ENCODE data around the gene EIF2B5.
"Not testable (repeated sequence)": the region's sequence is repeated elsewhere in the genome, so short reads cannot be mapped to it uniquely, and the experiment has no call there.

The EIF2B5 gene

GRCh38 chr3:184099806-184100686 is 35.1 kb upstream of the EIF2B5 start:
- TF ChIP-seq, protein P1, sequence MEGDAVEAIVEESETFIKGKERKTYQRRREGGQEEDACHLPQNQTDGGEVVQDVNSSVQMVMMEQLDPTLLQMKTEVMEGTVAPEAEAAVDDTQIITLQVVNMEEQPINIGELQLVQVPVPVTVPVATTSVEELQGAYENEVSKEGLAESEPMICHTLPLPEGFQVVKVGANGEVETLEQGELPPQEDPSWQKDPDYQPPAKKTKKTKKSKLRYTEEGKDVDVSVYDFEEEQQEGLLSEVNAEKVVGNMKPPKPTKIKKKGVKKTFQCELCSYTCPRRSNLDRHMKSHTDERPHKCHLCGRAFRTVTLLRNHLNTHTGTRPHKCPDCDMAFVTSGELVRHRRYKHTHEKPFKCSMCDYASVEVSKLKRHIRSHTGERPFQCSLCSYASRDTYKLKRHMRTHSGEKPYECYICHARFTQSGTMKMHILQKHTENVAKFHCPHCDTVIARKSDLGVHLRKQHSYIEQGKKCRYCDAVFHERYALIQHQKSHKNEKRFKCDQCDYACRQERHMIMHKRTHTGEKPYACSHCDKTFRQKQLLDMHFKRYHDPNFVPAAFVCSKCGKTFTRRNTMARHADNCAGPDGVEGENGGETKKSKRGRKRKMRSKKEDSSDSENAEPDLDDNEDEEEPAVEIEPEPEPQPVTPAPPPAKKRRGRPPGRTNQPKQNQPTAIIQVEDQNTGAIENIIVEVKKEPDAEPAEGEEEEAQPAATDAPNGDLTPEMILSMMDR (IDR thresholded peaks at IDR 0.05; ENCODE audit: low read depth, low read length): no peak
- no peaks in the 10 kb centered on the region for H3K36me3 ChIP-seq
- H3K4me3 ChIP-seq (ENCODE audit: low read depth, low read length): no peak overlapping the region
- H3K27me3 ChIP-seq: peaks cover under 1% of the 10 kb centered on the region
- H3K4me1 ChIP-seq: no peaks in the 10 kb centered on the region
- H3K9me3 ChIP-seq: no peaks in the 10 kb centered on the region; the same call in 1 of the 2 replicates
- DNase-seq: no peak

GRCh38 chr3:184110316-184110725 is 24.8 kb upstream of the EIF2B5 start:
- TF ChIP-seq, protein P1 (IDR thresholded peaks at IDR 0.05; ENCODE audit: low read depth, low read length): no peak
- peaks cover 15% of the 10 kb centered on the region for H3K27me3 ChIP-seq
- H3K9me3 ChIP-seq: no peaks in the 10 kb centered on the region
- no peaks in the 10 kb centered on the region for H3K36me3 ChIP-seq
- no peak for DNase-seq
- no peaks in the 10 kb centered on the region; the same call in 1 of the 2 replicates for H3K4me1 ChIP-seq
- no peak overlapping the region for H3K4me3 ChIP-seq (ENCODE audit: low read depth, low read length)

- Histone ChIP-seq H3K4me1 (no peaks in the 10 kb centered on the region; the same call in 1 of the 2 replicates), H3K9me3 (no peaks in the 10 kb centered on the region), H3K36me3 (no peaks in the 10 kb centered on the region), H3K27me3 (peaks cover 37% of the 10 kb centered on the region), H3K4me3 (ENCODE audit: low read depth, low read length) (no peak overlapping the region)
- TF ChIP-seq, protein P1 (IDR thresholded peaks at IDR 0.05; ENCODE audit: low read depth, low read length): no peak
- no peak for DNase-seq
Observed at GRCh38 chr3:184116017-184116416, 19.1 kb upstream of the EIF2B5 start.

- no peak for DNase-seq
- Histone ChIP-seq H3K27me3 (peaks cover 36% of the 10 kb centered on the region), H3K4me3 (ENCODE audit: low read depth, low read length) (no peak overlapping the region), H3K4me1 (no peaks in the 10 kb centered on the region; the same call in 1 of the 2 replicates), H3K36me3 (no peaks in the 10 kb centered on the region), H3K9me3 (no peaks in the 10 kb centered on the region; the same call in 1 of the 2 replicates)
- TF ChIP-seq, protein P1 (IDR thresholded peaks at IDR 0.05; ENCODE audit: low read depth, low read length): no peak
Observed at GRCh38 chr3:184117636-184118035, 17.5 kb upstream of the EIF2B5 start.

DNA sequence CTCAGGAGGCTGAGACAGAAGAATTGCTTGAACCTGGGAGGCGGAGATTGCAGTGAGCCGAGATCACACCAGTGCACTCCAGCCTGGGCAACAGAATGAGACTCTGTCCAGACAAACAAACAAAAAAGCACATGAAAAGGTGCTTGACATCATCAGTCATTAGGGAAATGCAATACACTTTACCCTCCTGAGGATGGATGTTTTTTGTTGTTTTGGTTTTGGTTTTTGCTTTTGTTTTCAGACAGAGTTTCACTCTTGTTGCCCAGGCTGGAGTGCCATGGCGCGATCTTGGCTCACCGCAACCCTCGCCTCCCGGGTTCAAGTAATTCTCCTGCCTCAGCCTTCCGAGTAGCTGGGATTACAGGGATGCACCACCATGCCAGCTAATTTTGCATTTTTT is 14.1 kb upstream of the EIF2B5 start:
- not testable (repeated sequence) for H3K9me3 ChIP-seq; DNase-seq; H3K4me3 ChIP-seq (ENCODE audit: low read depth, low read length); H3K4me1 ChIP-seq; H3K36me3 ChIP-seq
- peaks cover 23% of the 10 kb centered on the region for H3K27me3 ChIP-seq

DNA sequence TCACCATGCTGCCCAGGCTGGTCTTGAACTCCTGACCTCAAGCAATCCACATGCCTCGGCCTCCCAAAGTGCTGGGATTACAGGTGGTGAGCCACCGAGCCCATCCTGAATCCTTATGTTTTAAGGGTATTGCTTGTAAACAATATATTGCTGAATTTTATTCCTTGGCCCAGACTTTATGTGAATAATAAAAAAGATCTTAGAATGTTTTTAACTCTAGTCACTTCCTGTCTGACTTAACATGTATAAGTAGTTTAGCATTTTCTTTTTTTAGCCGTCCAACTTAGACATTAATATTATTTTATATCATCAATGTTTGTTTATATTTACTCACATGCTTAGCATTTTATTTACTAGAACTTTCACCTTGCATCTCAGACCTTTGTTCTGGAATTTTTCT is 9.2 kb upstream of the EIF2B5 start:
- H3K27me3 ChIP-seq: peaks cover 3% of the 10 kb centered on the region
- no peaks in the 10 kb centered on the region for H3K36me3 ChIP-seq
- DNase-seq: no peak
- no peaks in the 10 kb centered on the region; the same call in 1 of the 2 replicates for H3K9me3 ChIP-seq
- H3K4me1 ChIP-seq: no peaks in the 10 kb centered on the region
- H3K4me3 ChIP-seq (ENCODE audit: low read depth, low read length): no peak overlapping the region
- TF ChIP-seq, protein P1 (IDR thresholded peaks at IDR 0.05; ENCODE audit: low read depth, low read length): no peak
